ENCODE results near the gene CDCA8. TPM values are rescaled to one million over a fixed set of nuclear protein-coding genes. Genes with fewer than 3 reads are reported as not detected.

The CDCA8 gene
- total RNA-seq, 1 experiment from 2014 or later: 48.5 TPM

DNA sequence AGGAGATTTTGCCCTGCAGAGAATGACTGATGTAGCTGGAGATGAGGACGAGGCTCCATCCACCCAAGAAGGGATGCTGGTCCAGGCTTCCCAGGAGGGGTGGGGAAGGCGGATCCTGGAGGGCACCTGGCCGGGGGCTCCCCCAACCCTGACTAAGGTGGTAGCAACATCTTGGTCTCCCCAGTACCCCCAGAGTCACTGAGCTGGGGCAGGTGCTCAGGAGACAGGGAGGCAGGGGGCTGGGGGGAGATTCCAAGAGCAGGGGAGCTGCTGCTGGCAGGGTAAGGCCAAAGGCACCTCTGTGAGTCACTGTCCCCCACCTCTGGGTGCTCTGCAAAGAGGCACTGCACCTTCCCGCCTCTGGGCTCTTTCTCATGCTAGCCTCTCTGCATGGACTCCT, 24.0 kb downstream of the CDCA8 start:
- Histone ChIP-seq H4K8ac (replicated peaks; ENCODE audit: insufficient read length, low read depth, low read length) (no peak overlapping the region), H2BK20ac (ENCODE audit: low read depth, low read length, poor library complexity, severe bottlenecking) (no peak overlapping the region), H2AFZ (ENCODE audit: low read length) (no peak overlapping the region), H3K23ac (ENCODE audit: insufficient read length, low read depth, low read length) (no peak overlapping the region), H3K4me1 (ENCODE audit: insufficient read depth, low read length) (no peaks in the 10 kb centered on the region), H4K20me1 (ENCODE audit: control insufficient read depth, insufficient read depth, insufficient read length) (no peaks in the 10 kb centered on the region), H2BK12ac (ENCODE audit: insufficient read length, low read depth, low read length) (no peak overlapping the region), H3T11ph (ENCODE audit: low read length) (no peak overlapping the region), H3K9ac (ENCODE audit: extremely low read depth, insufficient read length, low read length) (no peak overlapping the region), H2BK120ac (ENCODE audit: low read depth, low read length, poor library complexity, severe bottlenecking) (no peak overlapping the region), H3K79me2 (ENCODE audit: insufficient read depth, low read length) (no peaks in the 10 kb centered on the region), H3K27ac (ENCODE audit: insufficient read length, low read depth, low read length) (no peak overlapping the region), H3K4ac (ENCODE audit: low read depth, low read length) (no peak overlapping the region), H3K27me3 (ENCODE audit: insufficient read depth, low read length) (no peaks in the 10 kb centered on the region), H3K23me2 (ENCODE audit: insufficient read length, low read depth, low read length, poor library complexity, severe bottlenecking) (no peaks in the 10 kb centered on the region), H3K79me1 (ENCODE audit: insufficient read depth, low read depth, low read length, poor library complexity, severe bottlenecking) (no peaks in the 10 kb centered on the region), H2AK5ac (ENCODE audit: insufficient read length, low read length) (no peak overlapping the region), H3K4me2 (ENCODE audit: insufficient read depth, insufficient read length, low read length) (no peak overlapping the region), H3K56ac (ENCODE audit: insufficient read length, low read depth, low read length) (no peak overlapping the region), H4K91ac (ENCODE audit: insufficient read length, low read depth, low read length) (no peak overlapping the region), H4K5ac (ENCODE audit: insufficient read length, low read depth, low read length) (no peak overlapping the region), H2BK15ac (ENCODE audit: low read depth, low read length) (no peak overlapping the region), H3K9me3 (ENCODE audit: control insufficient read depth, low read depth, low read length) (no peaks in the 10 kb centered on the region), H3K18ac (ENCODE audit: insufficient read length, low read depth, low read length) (no peak overlapping the region), H2BK5ac (ENCODE audit: insufficient read length, low read length) (no peak overlapping the region), H3K14ac (ENCODE audit: insufficient read depth, low read length) (no peak overlapping the region)
- H3K27ac Mint-ChIP-seq: peak overlapping the region in 1 of 3 experiments; percentile 25; a peak in 1 of 7 replicates
- H3K36me3 Mint-ChIP-seq (ENCODE audit: insufficient read depth in 1 of 3, low read depth in 3 of 3): no peaks in the 10 kb centered on the region
- TF ChIP-seq, protein P1, sequence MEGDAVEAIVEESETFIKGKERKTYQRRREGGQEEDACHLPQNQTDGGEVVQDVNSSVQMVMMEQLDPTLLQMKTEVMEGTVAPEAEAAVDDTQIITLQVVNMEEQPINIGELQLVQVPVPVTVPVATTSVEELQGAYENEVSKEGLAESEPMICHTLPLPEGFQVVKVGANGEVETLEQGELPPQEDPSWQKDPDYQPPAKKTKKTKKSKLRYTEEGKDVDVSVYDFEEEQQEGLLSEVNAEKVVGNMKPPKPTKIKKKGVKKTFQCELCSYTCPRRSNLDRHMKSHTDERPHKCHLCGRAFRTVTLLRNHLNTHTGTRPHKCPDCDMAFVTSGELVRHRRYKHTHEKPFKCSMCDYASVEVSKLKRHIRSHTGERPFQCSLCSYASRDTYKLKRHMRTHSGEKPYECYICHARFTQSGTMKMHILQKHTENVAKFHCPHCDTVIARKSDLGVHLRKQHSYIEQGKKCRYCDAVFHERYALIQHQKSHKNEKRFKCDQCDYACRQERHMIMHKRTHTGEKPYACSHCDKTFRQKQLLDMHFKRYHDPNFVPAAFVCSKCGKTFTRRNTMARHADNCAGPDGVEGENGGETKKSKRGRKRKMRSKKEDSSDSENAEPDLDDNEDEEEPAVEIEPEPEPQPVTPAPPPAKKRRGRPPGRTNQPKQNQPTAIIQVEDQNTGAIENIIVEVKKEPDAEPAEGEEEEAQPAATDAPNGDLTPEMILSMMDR (conservative IDR thresholded peaks at IDR 0.05): no peak
- DNase-seq: no peak
- H3K27me3 Mint-ChIP-seq (ENCODE audit: low read depth): peaks cover 2% of the 10 kb centered on the region
- H3K4me1 Mint-ChIP-seq: no peaks in the 10 kb centered on the region
- H3K9me3 Mint-ChIP-seq: no peaks in the 10 kb centered on the region
- no CpG with 5 or more reads among the region's 4 CpGs for WGBS (ENCODE audit: extremely low coverage, insufficient read length, low lambda C conversion rate)
- H3K4me3 Mint-ChIP-seq: no peak overlapping the region
